ENCODE data around the gene SIX1. TPM values are rescaled to one million over a fixed set of nuclear protein-coding genes. Genes with fewer than 3 reads are reported as not detected.

Gene SIX1
- total RNA-seq, 1 donor from 2014 or later: 0.44 TPM

DNA sequence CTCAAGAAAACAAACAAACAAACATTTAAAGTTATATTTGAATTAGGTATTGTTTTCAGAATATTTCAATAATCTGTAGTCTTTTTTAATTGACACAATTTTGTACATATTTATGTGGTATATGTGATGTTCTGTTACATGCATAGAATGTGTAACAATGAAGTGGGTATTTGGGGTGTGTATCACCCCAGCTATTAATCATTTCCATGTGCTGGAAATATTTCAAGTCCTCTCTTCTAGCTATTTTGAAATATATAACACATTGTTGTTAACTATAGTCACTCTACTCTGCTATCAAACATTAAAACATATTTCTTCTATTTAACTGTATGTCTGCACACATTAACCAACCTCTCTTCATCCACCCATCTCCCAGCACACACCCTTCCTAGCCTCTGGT lies 32.0 kb upstream of the SIX1 start:
- no peak for DNase-seq (ENCODE audit: low read depth, low spot score)
- Mint-ChIP-seq H3K4me3 (no peak overlapping the region), H3K36me3 (ENCODE audit: low read depth) (no peaks in the 10 kb centered on the region), H3K27me3 (ENCODE audit: low read depth) (no peaks in the 10 kb centered on the region), H3K9me3 (peaks cover 5% of the 10 kb centered on the region), H3K27ac (ENCODE audit: unreplicated experiment) (no peak overlapping the region), H3K4me1 (peaks cover 13% of the 10 kb centered on the region)
- no peak for TF ChIP-seq CTCF (conservative IDR thresholded peaks at IDR 0.05)

- Mint-ChIP-seq H3K4me1 (peaks cover 13% of the 10 kb centered on the region), H3K9me3 (peaks cover 5% of the 10 kb centered on the region), H3K36me3 (ENCODE audit: low read depth) (no peaks in the 10 kb centered on the region), H3K4me3 (no peak overlapping the region), H3K27ac (ENCODE audit: unreplicated experiment) (no peak overlapping the region), H3K27me3 (ENCODE audit: low read depth) (no peaks in the 10 kb centered on the region)
- no peak for TF ChIP-seq CTCF (conservative IDR thresholded peaks at IDR 0.05)
- DNase-seq (ENCODE audit: low read depth, low spot score): no peak
Measured at GRCh38 chr14:60680511-60680910, 31.2 kb upstream of the SIX1 start.

DNA sequence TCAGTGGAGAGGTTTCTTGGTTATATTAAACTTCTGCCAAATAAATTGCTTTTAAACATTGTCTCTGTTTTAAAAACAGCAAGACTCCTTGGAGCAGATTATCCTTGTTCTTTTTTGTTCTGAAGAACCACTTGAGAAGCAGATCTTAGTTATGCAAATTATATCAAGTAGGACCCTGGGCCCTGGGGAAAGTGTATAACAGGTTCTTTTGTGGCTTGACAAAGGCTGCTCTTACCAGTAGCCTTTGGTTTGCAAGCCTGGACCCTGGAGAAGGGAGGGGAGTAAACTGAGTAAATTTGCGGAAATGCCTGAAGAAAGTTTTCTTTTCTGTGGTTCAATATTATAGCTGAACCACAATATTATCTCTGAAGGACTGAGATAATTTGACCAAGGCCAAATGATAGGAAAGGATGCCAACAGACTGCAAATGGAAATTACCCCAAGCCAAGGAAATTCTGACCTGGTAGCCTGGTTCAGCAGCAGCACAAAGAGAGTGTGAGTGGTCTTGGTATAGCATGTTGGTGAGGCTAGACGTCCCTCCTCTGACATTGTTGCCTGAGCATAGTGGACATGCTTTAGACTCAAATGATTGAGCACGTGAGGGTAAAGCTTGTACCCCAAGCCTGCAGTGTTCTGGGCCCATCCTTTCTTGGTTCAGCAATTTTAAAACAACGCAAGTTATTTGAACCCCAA lies 30.4 kb upstream of the SIX1 start:
- H3K9me3 Mint-ChIP-seq: peaks cover 5% of the 10 kb centered on the region
- H3K4me1 Mint-ChIP-seq: peaks cover 13% of the 10 kb centered on the region
- DNase-seq (ENCODE audit: low read depth, low spot score): no peak
- no peaks in the 10 kb centered on the region for H3K27me3 Mint-ChIP-seq (ENCODE audit: low read depth)
- no peak overlapping the region for H3K27ac Mint-ChIP-seq (ENCODE audit: unreplicated experiment)
- H3K36me3 Mint-ChIP-seq (ENCODE audit: low read depth): no peaks in the 10 kb centered on the region
- no peak for TF ChIP-seq CTCF (conservative IDR thresholded peaks at IDR 0.05)
- H3K4me3 Mint-ChIP-seq: no peak overlapping the region

DNA sequence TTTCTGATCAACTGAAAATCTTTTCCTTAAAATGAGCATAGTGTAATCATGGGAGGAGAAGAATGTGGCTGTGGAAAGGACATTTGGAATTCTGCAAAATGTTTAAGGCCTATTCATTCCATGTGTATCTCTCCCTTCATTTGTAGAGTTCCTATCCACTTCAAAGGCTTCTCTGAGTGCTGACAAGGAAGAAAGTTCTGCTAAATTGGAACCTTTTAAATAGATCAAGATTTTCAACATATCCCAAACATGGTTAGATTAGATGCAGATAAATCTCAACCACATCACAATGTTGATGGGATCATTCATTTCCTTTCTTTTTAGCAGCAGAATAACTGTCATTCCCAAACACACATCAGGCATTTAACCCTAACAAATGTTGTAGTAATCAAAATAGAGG lies 28.4 kb upstream of the SIX1 start:
- no peak for DNase-seq (ENCODE audit: low read depth, low spot score)
- H3K27ac Mint-ChIP-seq (ENCODE audit: unreplicated experiment): no peak overlapping the region
- no peaks in the 10 kb centered on the region for H3K27me3 Mint-ChIP-seq (ENCODE audit: low read depth)
- H3K4me3 Mint-ChIP-seq: no peak overlapping the region
- TF ChIP-seq CTCF (conservative IDR thresholded peaks at IDR 0.05): no peak
- no peaks in the 10 kb centered on the region for H3K9me3 Mint-ChIP-seq
- peaks cover 7% of the 10 kb centered on the region for H3K4me1 Mint-ChIP-seq
- H3K36me3 Mint-ChIP-seq (ENCODE audit: low read depth): no peaks in the 10 kb centered on the region

GRCh38 chr14:60670989-60671388 lies 21.7 kb upstream of the SIX1 start:
- no peak for TF ChIP-seq CTCF (conservative IDR thresholded peaks at IDR 0.05)
- Mint-ChIP-seq H3K36me3 (ENCODE audit: low read depth) (peaks cover 3% of the 10 kb centered on the region), H3K4me3 (no peak overlapping the region), H3K27ac (ENCODE audit: unreplicated experiment) (no peak overlapping the region), H3K9me3 (peaks cover 9% of the 10 kb centered on the region), H3K4me1 (no peaks in the 10 kb centered on the region), H3K27me3 (ENCODE audit: low read depth) (no peaks in the 10 kb centered on the region)
- no peak for DNase-seq (ENCODE audit: low read depth, low spot score)
